NT2/D1 (cell line): ENCODE results near the gene PYM1.

ENCODE experiments used
- YY1 ChIP-seq: IDR thresholded peaks from 2 replicates; pipeline ENCODE4 v1.6.1; 2011; ENCODE audit not compliant: insufficient read length, insufficient read depth
- ZNF274 ChIP-seq: IDR thresholded peaks from 2 replicates; pipeline ENCODE4 v1.6.1; 2011; ENCODE audit warnings: mild to moderate bottlenecking, low read depth, low read length

DNA sequence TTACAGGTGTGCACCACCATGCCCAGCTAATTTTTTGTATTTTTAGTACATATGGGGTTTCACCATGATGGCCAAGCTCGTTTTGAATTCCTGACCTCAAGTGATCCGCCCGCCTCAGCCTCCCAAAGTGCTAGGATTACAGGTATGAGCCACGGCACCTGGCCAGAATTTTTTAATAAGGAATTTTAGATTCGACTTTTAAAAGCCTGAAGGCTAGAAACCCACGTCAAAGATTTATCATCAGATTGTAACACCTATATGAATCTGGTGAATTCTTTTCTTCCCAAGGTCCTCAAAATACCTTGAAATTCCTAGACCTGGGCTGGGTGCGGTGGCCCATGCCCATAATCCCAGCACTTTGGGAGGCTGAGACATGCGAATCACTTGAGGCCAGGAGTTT, 66.3 kb downstream of the PYM1 start:
- TF ChIP-seq YY1 (no peak), ZNF274 (no peak)
